ENCODE results near the gene ABCC11. TPM values are rescaled to one million over a fixed set of nuclear protein-coding genes. Genes with fewer than 3 reads are reported as not detected.

The ABCC11 gene
- total RNA-seq, 2 donors from 2014 or later = 0.70 TPM; not detected in 1

DNA sequence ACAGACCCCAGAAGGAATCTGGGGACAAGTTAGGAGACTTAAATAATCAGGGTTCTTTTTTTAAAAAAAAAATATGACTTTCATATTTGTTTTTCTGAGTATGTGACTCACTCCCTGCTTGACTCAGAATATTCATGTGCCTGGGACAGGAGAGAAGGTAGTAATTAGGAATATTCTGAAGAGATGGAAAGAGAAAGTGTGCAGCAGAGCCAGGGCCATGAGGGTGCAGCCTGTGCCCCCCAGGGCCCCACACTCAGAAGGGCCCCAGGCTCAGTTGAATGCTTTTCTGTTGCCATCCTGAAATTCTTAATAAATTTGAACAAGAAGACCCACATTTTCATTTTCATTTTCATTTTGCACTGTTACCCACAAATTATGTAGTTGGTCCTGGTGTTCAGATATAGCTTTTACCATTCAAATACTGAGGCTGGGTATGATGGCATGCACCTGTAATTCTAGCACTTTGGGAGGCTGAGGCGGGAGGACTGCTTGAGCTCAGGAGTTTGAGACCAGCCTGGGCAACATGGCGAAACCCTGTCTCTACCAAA is 14.8 kb downstream of the ABCC11 start:
- H3K9me3 ChIP-seq (ENCODE audit: control insufficient read depth, low read length) = no peaks in the 10 kb centered on the region
- no peak overlapping the region for H3K27ac ChIP-seq (ENCODE audit: low read depth, low read length)
- peaks cover 7% of the 10 kb centered on the region for H3K4me1 Mint-ChIP-seq

GRCh38 chr16:48231727-48232492 is 15.4 kb downstream of the ABCC11 start:
- Histone ChIP-seq H3K9ac (ENCODE audit: extremely low read depth, low read length, poor library complexity, severe bottlenecking) (no peak overlapping the region), H3K27me3 (ENCODE audit: control insufficient read depth, insufficient read depth, low read length, poor library complexity, severe bottlenecking) (no peaks in the 10 kb centered on the region), H3K27ac (ENCODE audit: low read depth, low read length) (no peak overlapping the region), H3K9me3 (ENCODE audit: control insufficient read depth, low read length) (no peaks in the 10 kb centered on the region), H3K36me3 (ENCODE audit: control insufficient read depth, insufficient read depth, low read length) (no peaks in the 10 kb centered on the region), H3K4me3 (ENCODE audit: low read length) (no peak overlapping the region), H3K4me1 (ENCODE audit: control insufficient read depth, insufficient read depth, low read length) (no peaks in the 10 kb centered on the region)
- TF ChIP-seq, protein P1, sequence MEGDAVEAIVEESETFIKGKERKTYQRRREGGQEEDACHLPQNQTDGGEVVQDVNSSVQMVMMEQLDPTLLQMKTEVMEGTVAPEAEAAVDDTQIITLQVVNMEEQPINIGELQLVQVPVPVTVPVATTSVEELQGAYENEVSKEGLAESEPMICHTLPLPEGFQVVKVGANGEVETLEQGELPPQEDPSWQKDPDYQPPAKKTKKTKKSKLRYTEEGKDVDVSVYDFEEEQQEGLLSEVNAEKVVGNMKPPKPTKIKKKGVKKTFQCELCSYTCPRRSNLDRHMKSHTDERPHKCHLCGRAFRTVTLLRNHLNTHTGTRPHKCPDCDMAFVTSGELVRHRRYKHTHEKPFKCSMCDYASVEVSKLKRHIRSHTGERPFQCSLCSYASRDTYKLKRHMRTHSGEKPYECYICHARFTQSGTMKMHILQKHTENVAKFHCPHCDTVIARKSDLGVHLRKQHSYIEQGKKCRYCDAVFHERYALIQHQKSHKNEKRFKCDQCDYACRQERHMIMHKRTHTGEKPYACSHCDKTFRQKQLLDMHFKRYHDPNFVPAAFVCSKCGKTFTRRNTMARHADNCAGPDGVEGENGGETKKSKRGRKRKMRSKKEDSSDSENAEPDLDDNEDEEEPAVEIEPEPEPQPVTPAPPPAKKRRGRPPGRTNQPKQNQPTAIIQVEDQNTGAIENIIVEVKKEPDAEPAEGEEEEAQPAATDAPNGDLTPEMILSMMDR (conservative IDR thresholded peaks at IDR 0.05) = peak; percentile 80
- Mint-ChIP-seq H3K4me3 (no peak overlapping the region), H3K9me3 (no peaks in the 10 kb centered on the region), H3K4me1 (peaks cover 7% of the 10 kb centered on the region), H3K27ac (no peak overlapping the region), H3K36me3 (ENCODE audit: low read depth) (no peaks in the 10 kb centered on the region), H3K27me3 (ENCODE audit: insufficient read depth) (no peaks in the 10 kb centered on the region)
- DNase-seq = peak; percentile 84
- WGBS, 2 experiments (ENCODE audit: insufficient coverage in 1 of 2, insufficient read length in 1 of 2) = 79% methylated on average over 9 to 11 of the region's 11 CpGs

More for the DNA sequence above, 14.8 kb downstream of the ABCC11 start:
- 60 to 97% methylated on average over 1 to 2 of the region's 2 CpGs for WGBS, 2 experiments (ENCODE audit: insufficient coverage in 1 of 2, insufficient read length in 1 of 2)
- TF ChIP-seq, protein P1 (conservative IDR thresholded peaks at IDR 0.05) = no peak
- no peaks in the 10 kb centered on the region for H3K27me3 ChIP-seq (ENCODE audit: control insufficient read depth, insufficient read depth, low read length, poor library complexity, severe bottlenecking)
- Mint-ChIP-seq H3K27ac (no peak overlapping the region), H3K27me3 (ENCODE audit: insufficient read depth) (no peaks in the 10 kb centered on the region), H3K4me3 (no peak overlapping the region), H3K9me3 (no peaks in the 10 kb centered on the region), H3K36me3 (ENCODE audit: low read depth) (no peaks in the 10 kb centered on the region)
- no peak for DNase-seq
- H3K36me3 ChIP-seq (ENCODE audit: control insufficient read depth, insufficient read depth, low read length) = no peaks in the 10 kb centered on the region
- no peak overlapping the region for H3K4me3 ChIP-seq (ENCODE audit: low read length)
- no peaks in the 10 kb centered on the region for H3K4me1 ChIP-seq (ENCODE audit: control insufficient read depth, insufficient read depth, low read length)
- no peak overlapping the region for H3K9ac ChIP-seq (ENCODE audit: extremely low read depth, low read length, poor library complexity, severe bottlenecking)

DNA sequence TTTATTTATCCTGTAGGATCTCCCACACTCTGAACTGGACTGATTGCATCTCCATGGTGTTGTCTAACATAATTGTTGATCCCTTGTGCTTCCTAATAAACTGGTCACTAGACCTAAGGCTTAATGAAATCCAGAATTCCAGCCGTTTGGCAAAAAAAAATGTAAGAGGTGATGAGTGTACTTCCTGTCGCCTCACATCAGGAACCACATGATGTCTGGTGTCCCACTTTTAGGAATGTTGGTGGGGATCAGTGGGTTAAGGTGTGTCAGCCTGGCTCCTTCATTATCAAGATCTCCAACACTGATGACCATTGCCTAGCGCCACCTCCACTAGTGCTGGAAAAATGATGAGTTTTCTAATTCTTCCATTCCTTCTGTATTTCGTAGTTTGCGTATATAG is 21.9 kb downstream of the ABCC11 start:
- H3K4me3 Mint-ChIP-seq = no peak overlapping the region
- H3K27ac Mint-ChIP-seq = no peak overlapping the region
- no peak overlapping the region for H3K4me3 ChIP-seq (ENCODE audit: low read length)
- H3K36me3 ChIP-seq (ENCODE audit: control insufficient read depth, insufficient read depth, low read length) = no peaks in the 10 kb centered on the region
- 95% methylated on average over 5 of the region's 5 CpGs; no CpG with 5 or more reads in 1 of the 2 experiments for WGBS, 2 experiments (ENCODE audit: insufficient coverage in 1 of 2, insufficient read length in 1 of 2)
- no peaks in the 10 kb centered on the region for H3K9me3 ChIP-seq (ENCODE audit: control insufficient read depth, low read length)
- H3K27me3 ChIP-seq (ENCODE audit: control insufficient read depth, insufficient read depth, low read length, poor library complexity, severe bottlenecking) = no peaks in the 10 kb centered on the region
- TF ChIP-seq, protein P1 (conservative IDR thresholded peaks at IDR 0.05) = no peak
- DNase-seq = no peak
- no peaks in the 10 kb centered on the region for H3K4me1 ChIP-seq (ENCODE audit: control insufficient read depth, insufficient read depth, low read length)
- no peaks in the 10 kb centered on the region for H3K36me3 Mint-ChIP-seq (ENCODE audit: low read depth)
- peaks cover 7% of the 10 kb centered on the region for H3K4me1 Mint-ChIP-seq
- no peak overlapping the region for H3K27ac ChIP-seq (ENCODE audit: low read depth, low read length)
- H3K9me3 Mint-ChIP-seq = no peaks in the 10 kb centered on the region
- no peaks in the 10 kb centered on the region for H3K27me3 Mint-ChIP-seq (ENCODE audit: insufficient read depth)
- no peak overlapping the region for H3K9ac ChIP-seq (ENCODE audit: extremely low read depth, low read length, poor library complexity, severe bottlenecking)

Data from endodermal cell (in vitro differentiated cells).